ENCODE results near the gene TMPRSS5. TPM values are rescaled to one million over a fixed set of nuclear protein-coding genes. Genes with fewer than 3 reads are reported as not detected.

The TMPRSS5 gene
- total RNA-seq, 1 donor from 2014 or later = 0.34 TPM

DNA sequence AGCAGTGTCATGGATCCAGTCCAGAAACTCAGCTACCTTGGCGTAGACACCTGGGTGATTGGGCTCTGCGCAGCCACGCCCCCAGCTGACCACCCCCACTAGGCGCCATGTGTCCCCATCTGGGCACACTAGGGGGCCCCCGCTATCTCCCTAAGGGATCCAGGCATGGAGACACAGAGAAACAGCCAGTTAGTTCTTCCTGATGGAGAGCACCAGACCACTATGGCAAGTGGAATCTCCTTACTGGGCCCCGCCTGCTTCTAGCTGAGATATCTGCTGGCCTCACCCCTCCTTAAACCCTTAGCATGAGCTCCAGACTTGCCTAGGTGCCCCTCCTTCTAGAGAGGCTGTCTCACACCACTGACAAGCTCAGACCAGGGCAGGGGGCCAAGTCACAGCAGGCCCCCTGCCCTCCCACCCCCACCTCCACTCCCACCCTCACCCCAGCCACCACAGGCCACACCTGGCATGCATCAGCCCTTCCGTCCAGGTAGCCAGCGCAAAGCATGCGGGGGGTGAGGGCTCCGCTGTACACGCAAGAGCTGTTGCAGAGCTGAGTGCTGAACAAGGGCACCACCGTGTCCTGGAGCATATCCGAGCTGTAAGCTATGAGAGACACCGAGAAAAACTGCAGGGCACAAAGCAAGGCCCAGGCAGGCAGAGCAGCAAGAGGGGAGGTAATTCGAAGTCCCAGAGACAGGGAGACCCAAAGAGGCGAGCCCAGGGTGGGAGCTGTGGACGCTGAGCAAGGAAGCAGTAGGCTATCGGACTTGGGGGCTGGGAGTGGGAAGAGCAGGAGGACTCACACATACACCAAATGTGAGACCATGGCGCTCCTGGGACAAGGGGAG is 16.1 kb downstream of the TMPRSS5 start:
- H3K4me3 ChIP-seq (ENCODE audit: insufficient read depth, low read depth, low read length) = no peak overlapping the region
- Mint-ChIP-seq H3K36me3 (ENCODE audit: low read depth, unreplicated experiment) (peaks cover 5% of the 10 kb centered on the region), H3K4me1 (ENCODE audit: low read depth, unreplicated experiment) (peaks cover 13% of the 10 kb centered on the region), H3K27me3 (ENCODE audit: low read depth, unreplicated experiment) (peaks cover 5% of the 10 kb centered on the region), H3K27ac (ENCODE audit: unreplicated experiment) (peak overlapping the region; percentile 59), H3K9me3 (ENCODE audit: unreplicated experiment) (no peaks in the 10 kb centered on the region), H3K4me3 (ENCODE audit: unreplicated experiment) (no peak overlapping the region)
- H3K27ac ChIP-seq (ENCODE audit: low read depth, low read length) = peak overlapping the region; percentile 79
- no peaks in the 10 kb centered on the region for H3K9me3 ChIP-seq (ENCODE audit: insufficient read depth, low read depth, low read length)
- TF ChIP-seq, protein P1, sequence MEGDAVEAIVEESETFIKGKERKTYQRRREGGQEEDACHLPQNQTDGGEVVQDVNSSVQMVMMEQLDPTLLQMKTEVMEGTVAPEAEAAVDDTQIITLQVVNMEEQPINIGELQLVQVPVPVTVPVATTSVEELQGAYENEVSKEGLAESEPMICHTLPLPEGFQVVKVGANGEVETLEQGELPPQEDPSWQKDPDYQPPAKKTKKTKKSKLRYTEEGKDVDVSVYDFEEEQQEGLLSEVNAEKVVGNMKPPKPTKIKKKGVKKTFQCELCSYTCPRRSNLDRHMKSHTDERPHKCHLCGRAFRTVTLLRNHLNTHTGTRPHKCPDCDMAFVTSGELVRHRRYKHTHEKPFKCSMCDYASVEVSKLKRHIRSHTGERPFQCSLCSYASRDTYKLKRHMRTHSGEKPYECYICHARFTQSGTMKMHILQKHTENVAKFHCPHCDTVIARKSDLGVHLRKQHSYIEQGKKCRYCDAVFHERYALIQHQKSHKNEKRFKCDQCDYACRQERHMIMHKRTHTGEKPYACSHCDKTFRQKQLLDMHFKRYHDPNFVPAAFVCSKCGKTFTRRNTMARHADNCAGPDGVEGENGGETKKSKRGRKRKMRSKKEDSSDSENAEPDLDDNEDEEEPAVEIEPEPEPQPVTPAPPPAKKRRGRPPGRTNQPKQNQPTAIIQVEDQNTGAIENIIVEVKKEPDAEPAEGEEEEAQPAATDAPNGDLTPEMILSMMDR (IDR thresholded peaks at IDR 0.05; ENCODE audit: insufficient read depth, low read depth, low read length) = no peak
- TF ChIP-seq EZH2 (IDR thresholded peaks at IDR 0.05; ENCODE audit: insufficient read depth, low read length) = no peak
- no peaks in the 10 kb centered on the region for H3K36me3 ChIP-seq (ENCODE audit: insufficient read depth, low read length)
- H3K4me2 ChIP-seq (ENCODE audit: low read length) = peak overlapping the region; percentile 62
- H3K9ac ChIP-seq (ENCODE audit: low read length) = peak overlapping the region; percentile 61
- H3K27me3 ChIP-seq (ENCODE audit: insufficient read depth, low read length) = no peaks in the 10 kb centered on the region
- no peak for DNase-seq (ENCODE audit: low read depth)
- peak overlapping the region; percentile 74 for H2AFZ ChIP-seq (ENCODE audit: low read depth, low read length)
- H3K4me1 ChIP-seq (ENCODE audit: insufficient read depth, low read length) = peaks cover 13% of the 10 kb centered on the region
- FAIRE-seq = no peak
- H3K79me2 ChIP-seq (ENCODE audit: insufficient read depth, low read length) = no peaks in the 10 kb centered on the region
- no peaks in the 10 kb centered on the region for H4K20me1 ChIP-seq (ENCODE audit: insufficient read depth, low read length)

DNA sequence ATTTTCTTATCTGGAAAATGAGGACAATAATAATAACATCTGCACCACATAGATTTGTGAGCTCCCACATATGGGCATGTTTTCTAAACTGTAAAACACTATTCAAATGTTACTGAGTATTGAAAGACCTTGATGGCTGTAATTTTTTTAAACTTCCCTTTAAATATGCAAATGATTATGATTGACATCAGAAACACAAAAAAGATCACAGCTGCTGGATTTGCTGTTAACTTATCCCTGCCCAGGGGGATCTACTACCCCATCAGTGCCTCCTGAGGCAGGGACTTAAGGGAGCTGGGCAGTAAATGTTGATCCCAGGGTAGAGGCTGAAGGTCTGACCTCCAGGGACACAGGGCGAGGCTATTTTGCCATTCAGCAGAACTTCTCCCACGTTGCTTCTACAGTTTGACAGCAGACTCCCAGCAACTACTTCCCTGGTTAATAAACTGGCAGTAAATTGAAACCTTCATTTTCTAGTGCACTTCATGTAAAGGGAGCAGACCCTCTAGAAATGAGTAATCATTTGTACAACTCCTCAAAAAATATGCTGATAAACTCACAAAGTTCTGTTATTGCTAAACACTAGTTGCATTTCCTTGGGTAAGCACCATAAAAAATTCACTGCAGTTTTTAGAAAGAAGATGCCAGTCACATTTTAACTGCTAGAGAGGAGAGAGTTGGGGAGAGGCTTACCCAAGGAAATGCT is 20.3 kb downstream of the TMPRSS5 start:
- H3K4me1 Mint-ChIP-seq (ENCODE audit: low read depth, unreplicated experiment) = peaks cover 17% of the 10 kb centered on the region
- Histone ChIP-seq H3K4me1 (ENCODE audit: insufficient read depth, low read length) (peaks cover 22% of the 10 kb centered on the region), H2AFZ (ENCODE audit: low read depth, low read length) (no peak overlapping the region), H3K27me3 (ENCODE audit: insufficient read depth, low read length) (peaks cover 5% of the 10 kb centered on the region), H3K36me3 (ENCODE audit: insufficient read depth, low read length) (no peaks in the 10 kb centered on the region), H3K9ac (ENCODE audit: low read length) (no peak overlapping the region), H3K4me2 (ENCODE audit: low read length) (no peak overlapping the region), H3K27ac (ENCODE audit: low read depth, low read length) (no peak overlapping the region), H3K4me3 (ENCODE audit: insufficient read depth, low read depth, low read length) (no peak overlapping the region), H4K20me1 (ENCODE audit: insufficient read depth, low read length) (no peaks in the 10 kb centered on the region), H3K9me3 (ENCODE audit: insufficient read depth, low read depth, low read length) (no peaks in the 10 kb centered on the region), H3K79me2 (ENCODE audit: insufficient read depth, low read length) (no peaks in the 10 kb centered on the region)
- H3K27me3 Mint-ChIP-seq (ENCODE audit: low read depth, unreplicated experiment) = peaks cover 28% of the 10 kb centered on the region
- peak overlapping the region; percentile 75 for H3K27ac Mint-ChIP-seq (ENCODE audit: unreplicated experiment)
- DNase-seq (ENCODE audit: low read depth) = no peak
- no peak for FAIRE-seq
- peaks cover 2% of the 10 kb centered on the region for H3K36me3 Mint-ChIP-seq (ENCODE audit: low read depth, unreplicated experiment)
- no peak for TF ChIP-seq EZH2 (IDR thresholded peaks at IDR 0.05; ENCODE audit: insufficient read depth, low read length)
- H3K9me3 Mint-ChIP-seq (ENCODE audit: unreplicated experiment) = peaks cover 5% of the 10 kb centered on the region
- H3K4me3 Mint-ChIP-seq (ENCODE audit: unreplicated experiment) = no peak overlapping the region

DNA sequence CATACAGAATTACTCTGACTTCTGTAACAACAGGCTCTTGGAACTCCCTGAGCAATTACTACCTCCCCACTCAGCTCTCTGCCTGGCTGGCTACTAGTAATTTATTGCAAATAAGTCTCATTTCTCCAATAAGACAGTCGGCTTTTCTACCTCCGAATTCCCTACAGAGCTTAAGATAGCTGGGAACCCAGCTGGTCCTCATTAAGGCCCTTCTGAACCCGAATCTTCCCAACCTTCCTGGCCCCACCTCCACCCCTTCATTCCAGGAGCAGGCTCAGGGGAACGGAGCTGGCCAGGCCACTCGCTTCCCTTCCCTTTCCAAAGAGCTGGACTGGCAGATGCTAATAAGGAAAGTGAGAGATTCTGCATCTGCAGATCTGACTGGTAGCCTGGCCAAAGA is 21.6 kb downstream of the TMPRSS5 start:
- Mint-ChIP-seq H3K27me3 (ENCODE audit: low read depth, unreplicated experiment) (peaks cover 37% of the 10 kb centered on the region), H3K4me1 (ENCODE audit: low read depth, unreplicated experiment) (peaks cover 11% of the 10 kb centered on the region), H3K4me3 (ENCODE audit: unreplicated experiment) (no peak overlapping the region), H3K36me3 (ENCODE audit: low read depth, unreplicated experiment) (peaks cover 5% of the 10 kb centered on the region), H3K9me3 (ENCODE audit: unreplicated experiment) (peaks cover 5% of the 10 kb centered on the region), H3K27ac (ENCODE audit: unreplicated experiment) (no peak overlapping the region)
- Histone ChIP-seq H3K27ac (ENCODE audit: low read depth, low read length) (no peak overlapping the region), H3K27me3 (ENCODE audit: insufficient read depth, low read length) (peaks cover 5% of the 10 kb centered on the region), H3K9me3 (ENCODE audit: insufficient read depth, low read depth, low read length) (no peaks in the 10 kb centered on the region), H3K79me2 (ENCODE audit: insufficient read depth, low read length) (no peaks in the 10 kb centered on the region), H3K4me1 (ENCODE audit: insufficient read depth, low read length) (peaks cover 14% of the 10 kb centered on the region), H2AFZ (ENCODE audit: low read depth, low read length) (no peak overlapping the region), H4K20me1 (ENCODE audit: insufficient read depth, low read length) (no peaks in the 10 kb centered on the region), H3K4me3 (ENCODE audit: insufficient read depth, low read depth, low read length) (no peak overlapping the region), H3K4me2 (ENCODE audit: low read length) (no peak overlapping the region), H3K36me3 (ENCODE audit: insufficient read depth, low read length) (no peaks in the 10 kb centered on the region), H3K9ac (ENCODE audit: low read length) (no peak overlapping the region)
- FAIRE-seq (no peak), DNase-seq (ENCODE audit: low read depth) (no peak)
- TF ChIP-seq EZH2 (IDR thresholded peaks at IDR 0.05; ENCODE audit: insufficient read depth, low read length) = no peak
- TF ChIP-seq, protein P1 (IDR thresholded peaks at IDR 0.05; ENCODE audit: insufficient read depth, low read depth, low read length) = no peak
